Posterior cingulate gyrus (tissue), 11 donors: Measurements from ENCODE around the gene TMIE.
"Not testable (repeated sequence)": the region's sequence is repeated elsewhere in the genome, so short reads cannot be mapped to it uniquely, and the experiment has no call there.

Experiments
- DNase-seq, 10 donors: peaks; one replicate each; pipeline versions ENCODE4 v3.0.0 to v3.0.0-alpha.2; 2020 to 2021; ENCODE audit warnings: mixed read lengths in 3 of 10
- intact Hi-C: fragments of 100-400 bp; cut with DNase I; formaldehyde crosslinking; loops from one replicate; pipeline ENCODE4 v1.15.1; 2023

TMIE gene

DNA sequence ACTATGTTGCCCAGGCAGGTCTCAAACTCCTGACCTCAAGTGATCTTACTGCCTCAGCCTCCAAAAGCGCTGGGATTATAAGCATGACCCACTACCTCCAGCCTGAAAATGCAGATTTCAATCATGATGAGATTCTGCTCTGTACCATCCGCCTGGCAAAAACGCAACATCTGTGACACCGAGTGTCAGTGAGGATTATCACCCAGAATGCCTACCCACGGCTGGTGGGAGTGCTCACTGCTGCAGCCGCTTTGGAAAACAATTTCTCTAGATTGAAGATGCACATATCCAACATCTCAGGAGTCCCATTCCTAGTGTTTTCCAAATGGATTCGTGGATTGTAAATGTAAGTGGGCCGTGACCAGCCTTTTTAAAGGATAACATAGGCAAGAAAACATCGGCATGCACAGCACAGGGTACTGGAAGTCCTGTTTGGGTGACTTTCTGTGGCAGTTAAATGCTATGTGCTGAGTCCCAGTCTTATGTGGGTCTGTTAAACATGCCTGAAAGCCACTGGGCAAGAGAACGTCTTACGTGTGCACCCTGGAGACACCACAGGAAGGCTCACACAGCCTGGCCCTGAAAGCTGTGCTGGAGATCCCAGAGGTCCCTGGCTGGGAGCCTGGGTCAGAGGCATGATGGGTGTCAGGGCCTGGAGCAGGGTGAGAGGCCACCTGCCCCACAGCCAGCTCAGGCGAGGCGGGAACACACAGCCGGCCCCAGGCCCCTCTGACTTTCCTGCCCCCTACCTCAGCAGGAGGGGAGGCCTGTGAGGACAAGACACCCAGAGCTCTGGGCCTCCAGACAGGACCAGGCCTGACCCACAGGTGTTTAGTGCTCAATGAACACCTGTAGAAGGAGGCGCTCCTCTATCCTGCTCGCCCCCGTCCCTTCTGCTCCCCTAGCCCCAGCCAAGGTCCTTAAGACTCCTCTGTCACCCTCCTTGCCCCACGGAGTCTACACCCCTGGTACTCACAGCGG, 15.6 kb downstream of the TMIE start:
- peak in 3 of 10 donors; percentile 5 to 71 (median 7) for DNase-seq
- intact Hi-C loops = no loop called here

- intact Hi-C loops = no loop called here
- peak in 2 of 10 donors; percentile 4 to 81 for DNase-seq
Observed at GRCh38 chr3:46717447-46718231, 16.4 kb downstream of the TMIE start, which contains the start of gene PRSS50. Gene PRSS50 (minus strand): TSS chr3:46717869. CDS start chr3:46717824, 45 bp downstream.

GRCh38 chr3:46719044-46719565, 17.9 kb downstream of the TMIE start:
- intact Hi-C loops = no loop called here
- peak in 1 of 10 donors; percentile 45 for DNase-seq

DNA sequence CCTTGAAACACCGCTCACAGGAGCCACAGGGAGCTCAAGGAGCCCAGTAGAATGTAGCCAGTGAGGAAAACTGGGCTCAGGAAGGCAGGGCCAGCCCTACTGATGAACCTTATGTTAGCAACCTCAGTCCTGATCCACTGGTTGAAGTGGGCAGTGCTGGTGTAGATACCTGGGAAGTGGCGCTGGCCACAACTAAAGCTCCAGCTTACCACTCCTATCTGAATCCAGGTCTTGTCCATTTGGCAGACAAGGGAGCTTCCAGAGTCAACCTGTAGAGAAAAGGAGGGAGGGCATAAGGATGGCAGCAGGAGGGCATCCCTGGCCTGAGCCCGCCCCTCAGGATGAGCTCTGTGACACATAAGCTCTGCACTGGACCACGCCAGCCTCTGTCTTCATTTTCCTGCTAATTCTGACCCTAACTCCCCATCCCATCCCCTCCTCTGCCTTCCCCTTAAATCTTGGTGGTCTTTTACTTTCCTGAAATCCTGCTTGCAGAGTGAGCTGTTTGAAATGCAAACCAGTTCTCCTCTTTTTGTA, 18.6 kb downstream of the TMIE start:
- intact Hi-C loops = no loop called here
- DNase-seq = peak in 3 of 10 donors; percentile 0 to 37 (median 2)

DNA sequence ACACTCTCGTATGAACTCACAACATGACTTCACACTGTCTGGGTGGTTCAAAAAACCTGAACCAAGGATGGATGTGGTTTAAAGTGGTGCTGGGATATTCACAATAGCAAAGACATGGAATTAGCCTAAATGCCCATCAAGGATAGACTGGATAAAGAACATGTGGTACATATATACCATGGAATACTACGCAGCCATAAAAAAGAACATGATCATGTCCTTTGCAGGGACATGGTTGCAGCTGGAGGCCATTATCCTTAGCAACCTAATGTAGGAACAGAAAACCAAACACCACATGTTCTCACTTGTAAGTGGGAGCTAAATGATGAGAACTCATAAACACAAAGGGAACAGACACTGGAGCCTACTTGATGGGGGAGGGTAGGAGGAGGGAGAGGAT, 19.8 kb downstream of the TMIE start:
- DNase-seq = no peak
- intact Hi-C loops = no loop called here

- intact Hi-C loops = no loop called here
- no peak for DNase-seq
Observed at GRCh38 chr3:46722443-46722842, 21.3 kb downstream of the TMIE start.

- intact Hi-C loops = no loop called here
- no peak for DNase-seq
Observed at GRCh38 chr3:46724424-46724823, 23.2 kb downstream of the TMIE start.

DNA sequence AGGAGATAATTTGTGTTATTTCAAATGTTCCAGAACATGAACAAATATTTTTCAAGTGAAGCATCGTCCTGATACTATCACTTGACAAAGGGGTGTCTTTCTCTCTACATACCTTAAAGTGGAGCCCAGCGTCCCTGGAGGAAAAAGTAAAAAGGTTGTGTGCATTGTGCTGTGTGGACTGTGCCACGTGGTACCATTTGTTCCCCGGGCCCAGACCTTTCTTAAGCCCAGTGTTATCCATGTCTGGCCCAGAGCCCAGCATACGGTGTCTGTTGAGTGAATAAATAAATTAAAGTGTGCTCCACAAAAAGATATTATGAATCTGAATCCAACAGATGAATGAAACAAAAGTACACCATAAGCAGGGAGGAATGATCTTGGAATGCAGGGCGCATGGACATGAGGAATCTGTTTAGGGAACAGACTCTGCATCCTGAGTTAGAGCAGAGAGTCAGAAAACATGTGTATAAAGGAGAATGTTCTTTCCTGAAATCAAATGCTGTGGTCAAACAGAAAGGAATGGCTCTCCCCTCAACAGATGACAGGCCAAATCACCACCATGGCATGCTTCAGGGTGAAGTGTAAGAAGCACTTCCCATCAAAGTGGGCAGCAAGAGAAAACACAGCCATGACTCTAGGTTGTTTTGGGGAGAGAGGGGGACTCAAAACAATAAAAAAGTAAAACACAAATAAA, 24.6 kb downstream of the TMIE start:
- DNase-seq = no peak
- intact Hi-C loops = no loop called here

DNA sequence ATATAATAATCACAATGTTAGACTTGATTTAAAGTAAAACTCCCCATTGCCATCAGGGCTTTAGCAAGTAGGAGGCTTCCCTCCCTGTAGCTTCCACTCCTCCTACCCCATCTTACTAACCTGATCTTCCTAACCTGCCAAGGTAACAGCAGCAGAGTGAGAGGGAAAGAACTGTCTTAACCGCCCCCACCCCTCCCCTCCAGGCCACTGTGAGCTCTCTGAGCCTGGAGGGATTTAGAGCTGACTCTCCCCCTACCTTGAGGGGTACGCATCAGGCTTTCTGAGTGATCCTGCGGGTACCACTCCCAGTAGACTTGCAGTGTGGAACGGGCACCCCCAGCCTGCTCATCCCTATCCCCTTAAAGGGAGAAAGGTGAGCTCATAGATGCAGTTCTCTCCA, 27.8 kb downstream of the TMIE start:
- intact Hi-C loops = no loop called here

DNA sequence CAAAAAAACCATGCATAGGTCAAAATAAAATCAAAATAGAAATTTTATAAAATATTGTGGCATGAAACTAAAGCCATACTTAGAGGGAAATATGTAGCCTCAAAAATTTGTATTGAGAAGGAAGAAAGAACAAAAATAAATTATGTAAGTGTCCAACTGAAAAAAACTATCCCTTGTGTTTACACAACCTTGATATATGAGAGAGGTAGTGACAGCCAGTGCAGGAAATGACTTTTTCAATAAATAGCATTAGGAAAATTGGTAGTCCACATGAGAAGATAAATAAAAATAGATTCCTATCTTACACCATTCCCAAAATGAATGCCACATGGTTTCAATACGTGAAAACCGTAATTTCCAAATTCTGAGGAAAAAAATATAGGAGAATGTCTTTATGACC, 29.6 kb downstream of the TMIE start:
- DNase-seq = no peak
- intact Hi-C loops = no loop called here

More for the DNA sequence above, 27.8 kb downstream of the TMIE start:
- DNase-seq = no peak

DNA sequence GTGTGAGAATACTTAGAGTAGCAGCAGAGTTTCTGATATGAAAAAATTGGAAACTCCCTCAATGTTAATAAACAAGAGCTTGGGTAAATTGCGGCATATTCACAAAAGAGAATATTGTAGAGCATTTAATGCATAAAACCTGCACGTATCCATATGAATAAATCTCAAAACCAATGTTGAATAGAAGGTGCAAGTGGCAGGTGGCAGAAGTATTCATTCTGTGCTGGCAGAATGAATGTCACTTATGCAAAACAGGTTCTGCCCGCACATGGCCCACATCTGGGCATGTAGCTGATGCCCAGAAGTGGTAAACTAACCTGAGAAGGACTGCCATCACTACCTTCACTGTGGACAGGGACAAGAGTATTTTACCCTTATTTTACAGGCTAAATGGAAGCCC, 30.6 kb downstream of the TMIE start:
- intact Hi-C loops = no loop called here
- DNase-seq = no peak

GRCh38 chr3:46733026-46733800, 32.0 kb downstream of the TMIE start:
- peak in 1 of 10 donors; percentile 56 for DNase-seq
- intact Hi-C loops = no loop called here

DNA sequence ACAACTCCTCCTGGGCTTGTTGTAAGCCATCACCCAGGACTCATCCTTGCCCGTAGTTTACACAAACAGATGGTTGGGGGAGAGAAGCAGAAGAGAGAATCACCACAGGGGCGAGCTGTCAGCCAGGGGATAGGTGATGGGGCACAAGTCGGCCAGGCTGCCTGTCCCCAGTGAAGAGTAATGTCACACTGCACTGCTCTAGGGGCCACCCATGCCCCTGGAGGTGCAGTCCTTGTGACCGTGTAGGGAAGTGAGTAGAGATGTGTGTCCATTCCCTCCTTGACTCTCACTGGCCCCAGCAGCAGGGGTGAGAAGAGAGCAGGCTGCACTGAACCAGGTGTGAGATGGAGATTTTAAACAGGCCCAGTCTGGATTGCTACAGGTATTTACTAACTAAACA, 33.6 kb downstream of the TMIE start:
- no peak for DNase-seq
- intact Hi-C loops = no loop called here

- peak in 1 of 10 donors; percentile 42 for DNase-seq
- intact Hi-C loops = no loop called here
Observed at GRCh38 chr3:46736006-46736872, 35.0 kb downstream of the TMIE start.

- DNase-seq = peak in 1 of 10 donors; percentile 57
Observed at GRCh38 chr3:46737329-46737731, 36.1 kb downstream of the TMIE start.

GRCh38 chr3:46739565-46739964, 38.4 kb downstream of the TMIE start:
- intact Hi-C loops = not testable (repeated sequence)

More at GRCh38 chr3:46737329-46737731, 36.1 kb downstream of the TMIE start:
- intact Hi-C loops = no loop called here

DNA sequence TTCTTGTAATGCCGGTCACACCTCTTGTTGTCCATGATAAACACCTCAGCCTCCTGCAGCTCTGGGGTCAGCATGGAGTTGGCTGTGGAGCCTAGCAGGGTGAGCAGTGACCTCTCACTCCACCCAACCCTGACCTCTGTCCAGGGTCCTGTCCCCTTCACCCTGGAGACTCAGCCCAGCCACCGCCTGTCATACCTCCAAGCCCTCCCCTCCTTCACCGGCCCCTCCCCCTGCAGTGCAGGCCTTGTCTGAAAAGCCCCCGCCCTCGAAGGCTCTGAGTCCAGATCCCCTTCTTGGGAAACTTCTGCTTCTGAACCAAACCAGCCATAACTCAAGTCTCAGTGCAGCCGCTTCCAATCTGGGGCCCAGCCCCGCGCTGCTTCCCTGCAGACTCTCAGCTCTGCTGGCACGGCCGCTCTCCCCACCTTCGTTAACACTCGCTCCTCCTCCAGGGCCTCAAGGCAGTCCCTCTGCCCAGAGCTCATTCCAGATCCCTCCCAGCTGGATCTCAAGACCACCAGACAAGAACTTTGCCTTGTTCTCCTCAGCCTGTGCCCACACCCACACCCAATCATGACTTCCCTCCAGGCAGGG, 41.9 kb downstream of the TMIE start:
- DNase-seq = no peak

More at GRCh38 chr3:46739565-46739964, 38.4 kb downstream of the TMIE start:
- not testable (repeated sequence) for DNase-seq

GRCh38 chr3:46746711-46747110, 45.5 kb downstream of the TMIE start:
- intact Hi-C loops = no loop called here
- DNase-seq = no peak

More for the DNA sequence above, 41.9 kb downstream of the TMIE start:
- intact Hi-C loops = no loop called here
